Prostate gland (tissue), 2 donors: ENCODE data around the gene ATP6V0A4.

Experiments used
- CTCF ChIP-seq, 4 experiments: fragments of 200-600 bp in 2 of 4; fragments of 450-650 bp in 2 of 4; sonication (generic) in 2 of 4; IDR thresholded peaks; 1 replicate in 3 of 4; 2 replicates in 1 of 4; pipeline ENCODE4 v1.5.1; 2016 to 2019; ENCODE audit warnings: antibody characterized with exemption in 4 of 4, mild to moderate bottlenecking in 2 of 4, moderate library complexity in 2 of 4
- POLR2A ChIP-seq: fragments of 450-650 bp; IDR thresholded peaks from one replicate; pipeline ENCODE4 v1.6.1; 2016; ENCODE audit warnings: antibody characterized with exemption, mild to moderate bottlenecking

- TF ChIP-seq CTCF (IDR thresholded peaks at IDR 0.05) (no peak), POLR2A (no peak)
These were observed 58.1 kb downstream of the ATP6V0A4 start for GRCh38 chr7:138739859-138740258.
